Stimulated activated CD4-positive, alpha-beta T cell treated with anti-CD3 and anti-CD28 coated beads, Interleukin-4, amount 100 ng/mL, for 4 hours (primary cell): ENCODE results near the gene ARHGAP31.
"Not testable (repeated sequence)": the region's sequence is repeated elsewhere in the genome, so short reads cannot be mapped to it uniquely, and the experiment has no call there.

ENCODE experiments used
- DNase-seq, 2 experiments: peaks; one replicate each; pipeline ENCODE4 v3.0.0-alpha.2; 2020

Gene ARHGAP31

DNA sequence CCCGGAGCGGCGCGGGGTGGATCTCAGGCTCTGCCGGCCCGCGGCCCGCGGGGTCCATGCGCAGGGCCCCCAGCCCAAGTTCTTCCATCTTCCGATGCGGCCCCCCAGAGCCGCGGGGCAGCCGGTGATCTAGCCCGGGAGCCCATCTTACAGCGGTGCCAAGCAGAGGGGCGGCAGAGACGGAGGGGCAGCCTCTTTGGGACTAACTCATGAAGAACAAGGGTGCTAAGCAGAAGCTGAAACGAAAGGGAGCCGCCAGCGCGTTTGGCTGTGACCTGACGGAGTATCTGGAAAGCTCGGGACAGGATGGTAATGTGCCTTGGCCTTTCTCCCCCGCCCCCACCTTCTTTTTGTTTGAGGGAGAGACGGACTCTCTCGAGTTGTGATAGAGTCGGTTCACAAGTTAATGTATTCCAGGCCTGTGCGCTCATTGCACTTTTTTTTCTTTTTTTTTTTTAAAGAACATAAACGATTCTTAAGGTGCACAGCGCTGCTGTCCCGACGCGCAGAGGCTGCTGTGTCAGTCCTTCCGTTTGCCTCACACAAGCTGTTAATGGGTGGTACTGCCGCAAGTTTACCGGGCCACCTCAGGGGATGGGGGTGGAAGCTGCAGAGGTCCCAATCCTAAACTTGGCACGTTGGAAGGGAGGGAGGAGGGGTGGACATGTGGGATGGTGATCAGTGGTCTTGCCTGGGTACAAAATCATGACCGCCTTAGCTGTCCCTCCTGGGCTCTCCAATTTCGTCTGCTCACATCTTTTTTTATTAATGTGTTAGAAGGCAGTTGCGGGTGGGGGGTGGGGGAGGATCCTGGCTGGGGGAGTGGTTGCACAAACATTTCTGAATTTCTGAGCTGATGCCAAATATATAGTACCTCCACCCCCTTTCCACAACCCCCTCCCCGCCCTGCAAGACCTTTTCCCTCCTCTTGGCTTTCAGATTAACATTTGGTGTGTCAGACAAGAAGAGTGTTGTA, 801 bp downstream of the ARHGAP31 start:
- peak; percentile 32 to 81 for DNase-seq

DNA sequence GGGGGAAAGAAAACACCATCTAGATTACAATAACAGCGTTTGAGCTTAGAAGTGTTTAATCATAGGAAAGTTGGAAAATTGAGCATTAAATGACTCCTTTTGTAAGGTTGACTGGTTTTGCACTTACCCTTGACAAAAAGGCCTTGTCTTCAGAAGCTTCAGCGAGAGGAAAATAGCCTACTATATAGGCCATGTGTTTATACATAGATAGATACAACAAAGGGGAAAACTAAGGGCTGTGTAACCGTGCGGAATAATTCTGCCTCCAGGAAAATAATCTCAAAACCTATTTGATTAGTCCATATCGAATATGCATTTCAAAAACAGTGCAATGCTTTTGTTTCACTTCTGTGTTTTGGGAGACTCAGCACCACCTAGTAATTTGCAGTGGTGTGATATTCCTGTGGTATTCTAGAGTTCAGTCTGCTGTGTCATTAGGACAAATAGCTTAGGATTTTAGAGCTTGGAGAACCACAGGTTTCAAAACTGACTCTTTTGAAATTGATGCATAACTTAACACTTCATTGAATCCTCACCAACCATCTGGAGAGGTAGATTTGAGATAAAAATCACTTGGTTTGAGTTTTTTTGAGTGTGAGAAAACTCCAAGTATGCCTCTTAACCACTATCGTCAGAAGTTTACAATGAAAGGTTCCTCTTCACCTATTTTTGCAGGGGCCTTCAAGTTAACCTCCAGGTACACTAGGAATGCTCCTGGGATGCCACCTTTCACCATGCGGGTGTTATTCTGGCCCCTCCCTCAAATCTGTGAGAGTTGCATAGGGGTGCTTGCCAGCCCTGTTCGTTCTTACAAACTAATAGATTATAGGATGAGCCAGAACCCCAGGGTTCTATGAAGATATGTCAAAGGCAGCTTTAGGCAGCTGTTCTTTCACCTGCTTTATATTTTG, 1.9 kb downstream of the ARHGAP31 start:
- no peak for DNase-seq

DNA sequence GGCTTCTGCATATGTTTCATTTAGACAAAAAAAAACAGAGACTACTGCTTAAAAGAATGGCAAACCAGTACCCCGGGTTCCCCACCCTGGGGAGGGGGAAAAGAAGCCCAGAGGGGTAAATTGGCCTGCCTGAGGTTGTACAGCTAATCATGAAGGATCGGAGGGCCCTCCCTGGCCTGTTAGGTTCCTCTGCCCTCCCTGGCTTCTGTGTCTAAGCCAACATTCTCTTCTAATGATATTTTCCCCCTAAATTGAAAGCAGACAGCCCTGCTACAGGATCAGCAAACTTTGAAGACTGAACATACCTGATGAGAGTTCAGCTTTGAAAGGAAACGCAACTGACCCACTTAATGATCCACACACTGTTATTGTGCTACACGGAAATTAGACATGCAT, 2.5 kb downstream of the ARHGAP31 start:
- no peak for DNase-seq

DNA sequence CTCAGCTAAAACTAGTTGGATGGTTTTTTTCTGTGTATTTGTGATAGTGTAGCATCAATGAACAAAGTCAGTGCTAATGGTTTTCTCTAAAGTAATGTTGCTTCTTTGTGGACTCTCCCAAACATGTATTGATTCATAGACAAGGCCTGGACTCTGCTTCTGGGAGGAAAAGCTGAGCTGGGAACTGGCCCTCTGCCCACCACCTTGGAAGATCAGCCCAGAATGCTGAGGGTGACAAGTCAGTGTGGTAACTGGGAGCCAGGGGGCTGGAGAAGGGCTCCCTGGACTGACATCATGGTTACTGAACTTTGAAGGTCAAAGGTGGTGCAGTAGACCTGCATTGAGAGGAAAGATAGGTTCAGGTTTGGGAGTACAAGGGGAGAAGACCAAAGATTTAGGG, 3.0 kb downstream of the ARHGAP31 start:
- DNase-seq = no peak

DNA sequence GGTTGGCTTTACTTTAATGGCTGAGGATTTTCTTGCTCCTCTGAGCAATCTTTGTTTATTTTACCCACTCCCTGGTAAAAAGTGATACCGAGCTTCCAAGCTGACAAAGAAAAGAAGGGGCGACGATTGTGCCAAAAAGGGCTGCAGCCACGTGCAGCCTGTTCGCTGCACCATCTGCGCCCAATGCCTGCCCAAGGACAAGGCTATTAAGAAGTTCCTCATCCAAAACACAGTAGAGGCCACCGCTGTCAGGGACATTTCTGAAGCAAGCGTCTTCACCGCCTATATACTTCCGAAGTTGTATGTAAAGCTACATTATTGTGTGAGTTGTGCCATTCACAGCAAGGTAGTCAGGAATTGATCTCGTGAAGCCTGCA, 4.4 kb downstream of the ARHGAP31 start:
- no peak for DNase-seq

DNA sequence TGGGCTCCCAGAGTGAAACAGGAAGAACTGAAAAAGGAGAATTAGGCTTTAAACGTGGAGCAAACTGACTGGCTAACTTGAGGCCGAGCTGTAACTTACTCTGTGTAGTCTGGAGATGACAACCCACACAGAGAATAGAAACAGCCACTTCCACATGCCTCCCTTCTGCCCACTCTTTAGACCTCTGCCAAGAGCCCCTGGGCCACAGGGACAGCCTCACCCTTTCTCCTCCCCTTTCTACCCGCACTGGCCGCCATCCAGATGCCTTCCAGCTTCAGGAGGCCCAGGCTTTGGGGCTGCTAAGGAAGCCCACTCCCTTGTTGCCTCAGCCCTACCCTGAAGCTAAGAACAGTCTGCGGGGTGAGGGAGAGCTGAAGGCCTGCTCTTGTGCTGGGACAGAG, 6.8 kb downstream of the ARHGAP31 start:
- no peak for DNase-seq

DNA sequence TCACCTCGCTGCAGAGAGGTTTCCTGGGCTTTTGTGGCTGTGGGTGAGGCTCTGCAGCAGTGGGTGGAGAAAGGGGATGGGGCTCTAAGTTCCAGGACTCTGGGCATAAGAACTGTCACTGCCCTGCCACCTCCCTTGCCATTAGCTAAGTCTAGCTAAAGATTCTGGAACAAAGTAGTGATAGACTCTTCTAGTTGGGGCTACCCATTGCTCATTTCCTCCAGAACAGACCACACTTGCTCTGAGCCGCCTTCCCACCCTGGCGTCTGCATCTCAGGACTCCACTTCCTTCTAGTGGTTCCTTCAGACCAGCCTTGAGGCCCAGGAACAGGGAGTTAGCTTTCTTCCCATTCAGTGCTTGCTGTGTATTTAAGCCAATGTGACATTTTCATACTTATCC, 7.5 kb downstream of the ARHGAP31 start:
- DNase-seq = no peak

DNA sequence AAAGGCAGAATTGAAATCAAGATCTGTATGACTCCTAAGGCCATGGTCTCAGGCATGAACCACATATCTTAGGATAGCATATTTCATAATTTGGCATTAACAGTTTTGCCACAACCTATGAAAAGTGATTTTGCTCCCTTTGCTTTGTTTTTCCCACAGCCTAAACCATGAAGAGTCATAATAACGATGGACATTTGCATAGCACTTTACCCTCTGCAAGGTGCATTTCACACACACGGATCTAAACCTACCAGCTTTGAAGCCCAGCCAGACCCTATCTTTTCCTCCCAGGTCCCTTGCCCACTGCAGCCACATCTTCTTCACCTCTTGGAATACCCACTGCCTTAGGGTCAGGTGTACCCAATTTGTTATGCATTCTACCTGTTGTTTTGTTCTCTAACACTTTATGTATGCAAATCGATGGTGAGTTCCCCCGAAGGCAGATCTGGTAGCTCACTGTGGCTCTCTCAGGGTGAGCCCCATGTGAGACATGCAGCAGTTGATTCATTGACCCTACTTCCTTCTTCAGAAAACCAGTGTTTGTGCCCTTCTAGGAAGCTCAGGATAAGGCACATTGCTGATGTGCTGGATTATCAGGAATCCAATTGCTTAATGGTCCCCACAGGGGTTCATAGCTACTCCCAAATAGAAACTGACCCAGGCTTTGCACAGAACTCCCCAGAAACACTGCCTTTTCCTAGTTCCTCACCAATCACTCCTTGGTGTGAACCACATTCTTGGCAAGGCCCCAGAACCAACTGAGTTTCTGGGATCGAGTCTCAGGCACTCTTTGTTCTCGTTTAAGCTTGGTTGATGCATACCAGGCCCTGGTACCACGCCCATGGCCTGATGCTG, 8.7 kb downstream of the ARHGAP31 start:
- DNase-seq = no peak

DNA sequence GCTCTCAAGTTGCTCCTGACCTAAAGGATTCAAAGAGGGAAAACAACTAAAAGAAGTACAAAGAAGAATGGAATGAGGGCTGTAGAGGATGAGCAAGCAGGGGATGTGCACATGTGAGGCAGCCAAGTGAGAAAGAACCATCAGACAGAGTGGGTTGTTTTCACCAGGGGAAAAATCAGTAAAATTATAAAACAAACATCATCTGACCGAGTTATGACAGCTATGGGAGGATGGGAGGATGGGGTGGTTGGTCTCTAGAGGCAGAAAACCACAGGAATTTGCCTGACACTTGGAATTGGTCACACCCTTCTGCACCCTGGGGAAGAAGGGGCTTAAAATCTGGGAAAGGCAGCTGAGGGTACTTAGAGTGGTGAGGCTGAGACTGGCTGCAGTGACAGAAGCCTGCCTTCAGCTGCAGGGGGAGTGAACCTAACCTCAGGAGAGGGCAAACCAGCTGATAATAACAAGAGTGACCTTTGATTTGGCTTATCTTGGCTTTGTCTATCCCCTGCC, 10.1 kb downstream of the ARHGAP31 start:
- DNase-seq = no peak

DNA sequence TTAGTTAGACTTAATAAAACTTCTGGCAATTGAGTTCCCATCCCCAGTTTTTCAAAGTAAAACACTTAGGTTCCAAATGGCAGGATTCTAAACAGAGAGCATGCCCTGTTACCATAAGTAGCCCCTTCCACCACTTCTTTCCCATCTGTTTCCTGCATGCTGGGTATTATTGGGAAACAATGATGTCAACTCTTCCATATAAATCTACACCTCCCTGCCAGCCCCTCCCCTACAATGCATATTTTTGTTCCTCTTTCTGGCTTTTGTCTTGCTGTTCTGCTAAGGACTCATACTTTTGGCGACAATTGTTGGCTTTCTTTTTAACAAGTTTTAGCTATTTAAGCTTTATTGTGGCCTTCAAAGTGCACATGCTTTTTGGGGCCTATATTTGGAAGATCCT, 11.1 kb downstream of the ARHGAP31 start:
- no peak for DNase-seq

DNA sequence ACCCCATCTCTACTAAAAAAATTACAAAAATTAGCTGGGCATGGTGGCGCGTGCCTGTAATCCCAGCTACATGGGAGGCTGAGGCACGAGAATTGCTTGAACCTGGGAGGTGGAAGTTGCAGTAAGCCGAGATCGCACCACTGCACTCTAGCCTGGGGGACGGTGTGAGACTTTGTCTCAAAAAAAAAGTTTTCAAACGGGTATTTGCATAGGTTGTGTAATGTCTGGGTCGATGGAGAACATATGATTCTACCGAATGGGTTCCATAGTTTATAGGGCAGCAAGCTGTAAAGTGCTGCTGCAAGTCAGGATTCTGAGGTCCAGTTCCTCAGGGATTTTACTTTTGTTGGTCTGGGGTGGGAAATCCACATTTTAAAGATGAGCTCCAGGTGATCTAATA, 12.2 kb downstream of the ARHGAP31 start:
- not testable (repeated sequence) for DNase-seq

DNA sequence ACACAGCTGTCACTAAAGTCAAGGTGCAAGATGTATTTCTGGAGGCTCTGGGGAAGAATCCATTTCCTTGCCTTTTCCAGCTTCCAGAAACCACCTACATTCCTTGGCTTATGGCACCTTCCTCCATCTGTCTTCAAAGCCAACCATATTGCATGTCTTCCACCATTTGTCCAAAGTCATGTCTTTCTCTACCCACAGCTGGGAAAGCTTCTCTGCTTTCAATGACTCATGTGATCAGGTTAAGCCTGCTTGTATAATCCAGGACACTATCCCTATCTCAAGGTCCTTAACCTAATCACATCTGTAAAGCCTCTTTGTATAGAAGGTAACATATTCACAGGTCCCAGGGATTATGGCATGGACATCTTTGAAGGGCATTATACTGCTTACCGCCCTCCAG, 14.2 kb downstream of the ARHGAP31 start:
- no peak for DNase-seq

DNA sequence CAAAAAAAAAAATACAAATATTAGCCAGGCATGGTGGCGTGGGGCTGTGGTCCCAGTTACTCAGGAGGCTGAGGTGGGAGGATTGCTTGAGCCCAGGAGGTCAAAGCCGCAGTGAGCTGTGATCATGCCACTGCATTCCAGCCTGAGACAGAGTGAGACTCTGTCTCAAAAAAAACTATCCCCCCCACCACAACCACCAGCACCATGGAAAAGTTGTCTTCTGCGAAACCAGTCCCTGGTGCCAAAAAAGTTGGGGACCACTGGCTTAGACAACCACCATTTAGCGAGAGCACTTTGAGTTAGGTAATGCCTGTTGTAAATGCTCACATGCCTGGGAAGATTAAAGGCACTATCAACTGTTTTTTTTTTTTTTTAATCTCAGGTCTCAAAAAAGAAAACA, 15.4 kb downstream of the ARHGAP31 start:
- no peak for DNase-seq

DNA sequence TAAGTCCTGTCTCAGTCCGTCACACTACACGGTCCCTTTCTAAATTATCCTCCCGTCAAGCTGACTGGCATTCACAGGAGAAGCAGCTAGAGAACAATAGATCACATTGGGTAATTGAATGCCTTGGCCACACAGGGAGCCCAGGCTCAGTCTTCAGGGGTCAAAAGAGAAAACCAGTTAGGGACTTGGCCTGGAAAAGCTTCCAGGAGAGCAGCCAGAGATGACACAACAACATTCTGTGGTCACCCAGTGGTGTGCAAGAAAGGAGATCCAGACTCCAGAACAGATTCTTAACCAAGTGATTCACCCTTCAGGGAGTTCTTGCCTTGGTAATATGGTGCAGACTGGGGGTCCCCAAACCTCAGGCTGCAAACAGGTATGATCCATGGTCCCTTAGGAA, 15.9 kb downstream of the ARHGAP31 start:
- DNase-seq = no peak

DNA sequence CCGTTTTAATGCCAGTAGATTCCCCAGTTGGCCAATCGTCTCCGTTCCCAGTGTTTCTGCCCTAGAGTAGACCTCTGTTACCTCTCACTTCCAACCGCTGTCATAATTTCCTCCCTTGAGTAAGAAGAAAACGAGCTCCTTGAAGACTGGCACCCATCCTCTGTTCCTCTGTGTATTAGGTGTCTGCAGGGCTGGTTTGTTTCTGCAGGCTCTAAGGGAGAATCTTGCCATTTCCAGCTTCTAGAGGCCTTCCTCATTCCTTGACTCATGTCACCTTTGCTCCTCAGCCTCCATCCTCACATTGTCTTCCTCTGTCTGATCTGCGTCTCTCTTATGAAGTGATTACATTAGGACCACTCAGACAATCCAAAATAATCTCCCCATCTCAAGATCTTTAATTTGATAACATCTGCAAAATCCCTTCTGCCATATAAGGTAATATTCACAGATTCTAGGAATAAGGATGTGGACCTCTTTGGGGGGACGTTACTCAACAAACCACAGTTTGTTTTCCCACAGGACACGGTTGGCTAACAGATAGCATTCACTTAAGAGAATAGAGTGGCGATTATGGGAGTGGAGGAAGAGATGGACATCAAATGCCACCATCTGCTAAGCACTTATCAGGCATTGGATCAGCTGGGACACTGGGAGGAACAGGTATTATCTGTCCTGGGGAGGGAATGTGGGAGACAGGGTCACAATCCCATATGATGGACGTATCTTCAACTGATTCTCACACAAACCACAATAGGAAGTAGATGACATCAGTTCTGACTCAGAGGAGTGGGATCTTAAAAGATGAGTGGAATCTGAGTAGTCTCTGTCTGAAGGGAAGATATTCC, 17.1 kb downstream of the ARHGAP31 start:
- DNase-seq = no peak

DNA sequence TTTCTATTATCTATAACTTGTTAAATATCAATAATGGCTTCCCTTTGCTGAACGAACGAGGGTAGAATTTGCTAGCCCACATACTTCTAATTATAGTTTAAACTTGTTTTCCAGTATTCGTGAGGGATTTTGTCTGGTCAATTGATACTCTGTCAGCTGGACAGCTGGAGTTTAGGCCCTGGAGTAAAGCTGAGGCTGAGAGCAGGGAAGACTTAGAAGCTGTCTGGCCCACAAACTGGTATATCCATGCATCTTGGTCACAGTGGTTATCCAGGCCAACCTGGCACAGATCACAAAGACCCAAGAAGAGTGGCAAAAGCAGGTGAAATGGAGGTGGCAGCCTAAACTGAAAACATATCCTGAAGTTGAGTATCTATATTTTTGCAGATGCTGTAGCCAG, 19.3 kb downstream of the ARHGAP31 start:
- no peak for DNase-seq

DNA sequence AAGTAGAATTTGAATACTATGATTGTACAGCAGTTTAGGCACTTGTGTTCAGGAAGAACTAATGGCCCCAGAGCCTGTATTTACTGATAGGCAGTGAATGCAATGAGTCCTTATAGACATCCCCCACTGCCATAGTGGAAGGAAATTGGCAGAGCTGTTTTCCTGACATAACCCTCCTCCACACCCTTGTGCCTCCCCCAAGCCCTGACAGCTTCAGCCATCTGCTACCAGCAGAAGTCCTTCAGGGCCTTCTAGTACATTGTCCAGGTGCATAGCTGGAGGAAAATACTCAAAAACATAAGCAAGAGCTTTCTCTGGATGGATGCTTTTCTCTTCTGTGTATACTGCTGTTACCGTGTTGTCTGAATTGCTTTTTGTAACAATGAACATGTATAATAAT, 20.6 kb downstream of the ARHGAP31 start:
- DNase-seq = no peak

DNA sequence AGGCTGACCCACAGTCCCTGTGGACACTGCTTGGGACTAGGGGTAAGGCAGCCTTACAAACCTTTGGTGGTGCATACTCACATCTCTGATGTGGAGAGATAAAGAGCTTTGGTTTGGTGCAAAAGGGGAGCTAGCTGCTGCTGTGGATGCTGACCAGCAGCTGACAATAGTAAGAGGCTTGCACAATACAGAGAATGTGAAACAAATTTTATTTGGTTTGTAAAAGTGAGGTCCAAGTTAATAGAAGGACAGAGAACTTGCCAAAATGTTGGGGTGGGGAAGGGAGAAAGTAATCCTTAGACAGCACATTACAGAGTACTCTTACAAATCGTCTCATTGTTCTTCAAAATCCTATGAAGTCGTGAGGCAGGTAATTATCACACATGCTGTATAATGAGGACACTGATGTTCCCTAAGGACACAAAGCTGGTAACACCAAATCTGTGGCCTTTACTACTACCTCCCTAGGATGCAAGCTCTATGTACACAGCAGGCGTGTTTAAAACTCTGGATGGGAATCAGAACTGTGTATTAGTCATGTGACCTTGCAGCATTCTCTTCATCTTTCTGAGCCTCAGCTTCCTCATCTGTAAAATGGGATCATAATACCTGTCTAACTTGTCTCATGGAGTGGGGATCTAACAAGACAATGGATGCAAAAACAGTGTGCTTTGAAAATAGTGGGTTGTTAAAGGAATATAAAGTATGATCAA, 21.6 kb downstream of the ARHGAP31 start:
- no peak for DNase-seq

DNA sequence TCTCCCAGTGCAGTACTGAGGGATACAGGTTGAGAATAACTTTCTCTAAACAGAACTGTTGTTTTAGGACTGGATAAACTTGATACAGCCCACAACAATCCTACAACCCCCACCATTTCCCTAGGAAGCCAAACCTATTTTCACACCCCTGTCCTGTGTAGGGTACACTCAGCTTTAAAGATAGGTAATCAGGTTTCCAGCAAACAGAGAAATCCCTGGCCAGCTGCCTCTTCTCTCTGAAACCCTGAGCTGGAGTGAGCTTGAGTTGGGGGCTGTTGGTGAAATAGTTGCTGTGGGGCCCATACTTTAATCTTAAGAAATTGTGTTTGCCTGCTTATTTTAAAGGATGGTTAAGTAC, 22.1 kb downstream of the ARHGAP31 start:
- no peak for DNase-seq

DNA sequence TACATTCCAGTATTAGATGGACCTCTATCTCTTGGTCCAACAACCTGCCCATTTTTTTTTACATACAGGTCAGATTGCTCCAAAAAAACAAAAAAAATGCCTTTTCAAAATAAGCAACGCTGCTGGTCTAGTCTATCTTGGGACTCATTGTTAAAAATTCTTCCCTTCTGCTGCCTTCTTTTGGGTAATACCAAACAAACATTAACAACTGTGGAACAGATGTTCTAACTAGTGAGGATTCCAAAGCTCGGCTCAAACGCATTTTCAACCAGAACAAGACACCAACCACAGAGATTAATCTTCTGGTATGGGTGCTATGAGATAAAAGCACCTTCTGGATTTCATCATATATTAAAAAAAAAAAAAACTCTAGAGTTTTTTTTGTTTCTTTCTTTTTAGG, 24.7 kb downstream of the ARHGAP31 start:
- DNase-seq = no peak

DNA sequence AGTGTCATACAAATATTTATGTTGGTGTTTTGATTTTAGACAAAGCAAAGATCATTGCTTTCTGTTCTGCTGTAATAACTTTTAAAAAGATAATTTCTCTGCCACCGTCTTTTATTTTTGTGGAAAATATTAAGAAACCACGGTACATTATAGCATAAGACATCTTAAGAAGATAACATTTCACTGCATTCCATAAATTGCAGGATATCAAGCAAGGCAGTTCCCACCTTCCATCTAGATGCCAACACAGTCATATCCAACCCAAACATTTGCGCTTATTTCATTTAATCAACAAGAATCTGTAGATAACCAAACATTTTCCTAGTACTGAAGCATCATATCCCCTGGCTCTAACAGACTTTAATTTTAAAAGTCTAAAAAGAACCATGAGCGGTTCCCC, 25.1 kb downstream of the ARHGAP31 start:
- DNase-seq = no peak
